NCI-H1436 treated with DMSO at 0.1 percent for 48 hours (cell line): ENCODE data around the gene ZGPAT.

Experiments used
- DNase-seq: peaks from one replicate; lab custom pipeline; 2025; lab: John Stamatoyannopoulos, UW

Gene ZGPAT

DNA sequence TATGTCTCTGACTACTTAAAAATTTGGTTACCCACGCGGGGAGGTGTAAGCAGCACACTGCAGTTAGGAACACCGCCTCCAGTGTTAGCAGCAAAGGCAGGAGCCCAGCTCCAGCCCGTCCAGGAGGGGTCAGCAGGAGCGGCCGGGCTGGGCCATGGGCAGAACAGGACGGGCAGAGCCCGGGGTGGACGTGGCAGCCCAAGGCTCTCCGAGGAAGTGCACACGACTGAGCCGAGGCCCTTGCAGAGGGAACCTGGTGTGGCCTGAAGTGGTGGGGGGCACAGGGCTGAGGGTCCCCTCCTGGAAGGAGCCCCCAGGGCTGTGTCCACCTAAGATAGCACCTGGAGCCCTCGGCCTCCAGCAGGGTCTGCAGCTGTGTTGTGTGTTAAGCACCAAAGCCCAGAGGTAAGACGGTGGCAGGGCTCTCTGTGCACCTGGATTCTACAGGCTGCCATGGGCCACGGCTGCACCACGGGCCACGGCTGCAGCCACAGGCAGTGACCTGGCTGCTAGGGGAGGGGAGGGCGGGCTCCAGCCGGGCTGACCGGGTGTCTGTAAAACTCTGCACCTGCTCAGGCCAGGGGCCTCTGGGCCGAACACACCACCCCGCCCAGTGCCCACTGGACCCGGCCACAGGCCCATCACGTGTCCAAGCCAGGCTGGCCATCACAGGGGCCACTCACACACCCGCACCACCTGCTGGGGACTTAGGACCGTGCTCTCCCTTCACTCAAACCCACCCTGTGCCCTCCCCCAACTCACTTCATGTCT, 38.3 kb downstream of the ZGPAT start:
- no peak for DNase-seq

DNA sequence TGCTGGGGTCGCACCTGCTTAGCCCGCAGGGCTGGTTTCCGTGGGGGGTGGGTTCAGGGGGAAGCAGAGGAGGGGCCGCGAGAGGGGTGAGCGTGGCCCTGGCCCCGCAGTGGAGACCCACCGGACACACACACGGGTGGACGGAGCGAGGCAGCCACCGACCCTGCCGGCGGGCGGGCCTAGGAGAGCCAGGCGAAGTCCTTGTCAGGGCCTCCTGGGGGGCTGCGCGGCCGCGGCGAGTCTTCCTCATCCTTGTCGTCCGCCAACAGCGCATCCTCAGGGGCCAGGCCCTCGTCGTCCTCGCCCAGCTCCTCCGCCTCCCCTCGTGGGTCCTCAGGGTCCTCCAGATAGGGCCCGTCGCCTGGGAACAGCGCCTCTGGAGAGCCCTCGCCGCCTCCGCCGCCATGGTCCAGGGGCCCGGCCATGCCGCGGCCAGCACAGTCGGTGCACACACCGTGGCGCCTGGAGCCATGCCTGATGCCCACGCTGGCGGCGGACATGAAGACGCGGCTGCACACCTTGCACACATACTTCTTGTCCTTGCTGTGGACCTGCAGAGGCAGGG, 39.0 kb downstream of the ZGPAT start:
- DNase-seq = no peak

DNA sequence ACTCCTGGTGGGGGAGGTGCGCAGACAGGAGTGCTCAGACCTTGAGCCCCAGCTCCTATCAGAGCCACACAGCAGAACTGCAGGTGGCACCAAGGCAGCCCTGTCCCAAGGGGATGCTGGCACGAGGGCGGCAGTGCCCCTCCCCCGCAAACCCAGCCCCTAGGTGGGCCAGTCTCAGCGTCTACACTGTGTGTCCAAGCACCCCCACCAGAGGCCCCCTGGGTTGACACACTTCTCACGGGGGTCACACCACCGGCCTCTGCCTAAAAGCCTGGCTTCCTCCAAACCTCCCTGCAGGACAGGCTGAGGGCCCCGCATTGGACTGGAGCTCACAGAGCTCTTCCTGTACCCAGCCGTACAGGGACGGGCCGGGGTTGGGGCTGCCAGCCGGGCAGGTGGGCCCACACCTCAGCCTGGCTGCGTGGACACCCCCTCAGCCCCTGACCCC, 39.8 kb downstream of the ZGPAT start:
- no peak for DNase-seq

DNA sequence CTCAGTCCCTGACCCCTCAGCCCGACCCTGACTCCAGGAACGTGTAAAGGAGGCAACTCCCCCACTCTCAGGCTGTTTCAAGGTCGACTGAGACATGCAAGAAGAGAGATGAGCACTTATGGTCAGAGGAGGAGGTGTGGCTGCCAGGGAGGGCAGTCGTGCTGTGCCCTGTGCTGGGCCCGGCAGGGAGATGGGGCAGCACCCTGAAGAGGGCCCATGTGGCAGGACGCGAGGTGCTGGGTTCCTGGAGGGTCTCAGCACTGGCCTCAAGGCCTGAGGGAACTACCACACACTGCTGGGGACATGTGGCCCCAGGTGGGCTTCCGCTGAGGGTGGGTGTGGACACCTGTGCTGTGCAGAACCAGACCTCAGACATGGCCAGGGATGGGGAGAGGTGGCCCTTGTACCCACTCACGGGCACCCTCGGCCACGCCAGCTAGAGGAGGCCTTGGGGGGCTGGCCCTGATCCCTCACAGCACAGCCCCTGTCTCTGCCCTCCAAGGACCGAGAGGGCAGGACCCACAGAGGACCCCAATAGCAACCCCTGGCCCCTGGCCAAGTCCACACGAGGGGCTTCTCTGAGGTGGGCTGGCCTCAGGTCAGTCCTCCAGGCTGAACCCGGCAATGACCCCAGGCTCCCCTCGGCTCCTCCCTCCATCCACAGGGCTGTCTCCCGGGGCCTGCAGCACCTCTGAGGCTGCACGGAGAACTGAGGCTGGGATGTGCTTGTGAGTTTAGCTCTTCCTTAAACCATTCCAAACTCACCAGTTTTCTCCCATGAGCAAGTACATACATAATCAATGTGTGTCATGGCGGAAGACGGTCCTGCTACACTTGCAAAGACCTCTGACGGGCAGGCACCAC, 40.5 kb downstream of the ZGPAT start:
- no peak for DNase-seq

DNA sequence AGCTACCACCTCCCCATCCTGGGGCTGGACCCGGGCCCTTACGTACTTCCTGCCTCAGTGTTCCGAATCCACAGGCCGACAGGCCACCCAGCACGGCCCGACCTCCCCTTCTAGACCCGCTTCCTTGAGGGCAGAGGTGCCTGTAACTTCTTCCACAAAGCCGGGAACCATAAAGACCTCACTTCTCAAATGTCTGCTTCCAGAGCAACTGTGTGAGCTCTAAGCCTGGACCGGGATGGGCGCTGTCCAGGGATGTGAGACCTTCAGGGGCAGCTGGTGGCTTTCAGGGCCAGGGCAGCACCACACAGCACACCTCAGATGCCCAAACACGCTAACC, 41.1 kb downstream of the ZGPAT start:
- no peak for DNase-seq

DNA sequence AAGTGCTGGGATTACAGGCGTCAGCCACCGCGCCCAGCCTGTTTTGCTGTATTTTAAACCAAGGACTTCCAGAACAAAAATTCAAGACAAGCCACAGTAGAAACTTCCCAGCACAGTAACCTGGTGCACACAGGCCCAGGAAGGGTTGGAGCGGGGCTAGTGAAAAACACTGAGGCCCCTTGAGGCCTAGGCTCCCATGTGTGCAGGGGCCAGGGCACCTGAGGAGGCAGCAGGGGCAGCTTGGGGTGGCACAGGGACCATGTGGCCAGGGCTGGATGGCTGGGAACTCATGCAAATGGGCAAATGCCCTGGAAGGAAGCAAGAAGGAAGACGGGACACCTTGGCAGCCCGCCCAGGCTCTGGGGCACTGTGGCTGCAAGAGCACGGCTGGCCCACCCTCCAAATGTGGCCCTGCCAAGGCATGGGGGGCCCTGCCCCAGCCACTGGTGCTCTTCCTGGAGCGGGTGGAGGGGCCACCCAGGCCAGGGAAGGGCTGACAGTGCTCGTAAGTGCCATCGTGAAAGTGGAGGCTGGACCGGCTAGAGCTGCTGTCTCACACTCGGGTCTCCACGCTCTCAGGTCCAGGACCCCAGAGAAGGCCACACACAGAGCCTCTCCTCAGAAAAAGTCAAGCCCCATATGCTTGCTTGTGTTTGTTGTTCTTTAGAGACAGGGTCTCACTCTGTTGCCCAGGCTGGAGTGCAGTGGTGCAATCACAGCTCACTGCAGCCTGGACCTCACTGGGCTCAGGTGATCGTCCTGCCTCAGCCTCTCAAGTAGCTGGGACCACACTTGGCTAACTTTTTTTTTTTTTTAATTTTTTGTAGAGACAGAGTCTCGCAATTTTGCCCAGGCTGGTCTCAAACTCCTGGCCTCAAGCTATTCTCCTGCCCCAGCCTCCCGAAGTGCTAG, 42.0 kb downstream of the ZGPAT start:
- no peak for DNase-seq

DNA sequence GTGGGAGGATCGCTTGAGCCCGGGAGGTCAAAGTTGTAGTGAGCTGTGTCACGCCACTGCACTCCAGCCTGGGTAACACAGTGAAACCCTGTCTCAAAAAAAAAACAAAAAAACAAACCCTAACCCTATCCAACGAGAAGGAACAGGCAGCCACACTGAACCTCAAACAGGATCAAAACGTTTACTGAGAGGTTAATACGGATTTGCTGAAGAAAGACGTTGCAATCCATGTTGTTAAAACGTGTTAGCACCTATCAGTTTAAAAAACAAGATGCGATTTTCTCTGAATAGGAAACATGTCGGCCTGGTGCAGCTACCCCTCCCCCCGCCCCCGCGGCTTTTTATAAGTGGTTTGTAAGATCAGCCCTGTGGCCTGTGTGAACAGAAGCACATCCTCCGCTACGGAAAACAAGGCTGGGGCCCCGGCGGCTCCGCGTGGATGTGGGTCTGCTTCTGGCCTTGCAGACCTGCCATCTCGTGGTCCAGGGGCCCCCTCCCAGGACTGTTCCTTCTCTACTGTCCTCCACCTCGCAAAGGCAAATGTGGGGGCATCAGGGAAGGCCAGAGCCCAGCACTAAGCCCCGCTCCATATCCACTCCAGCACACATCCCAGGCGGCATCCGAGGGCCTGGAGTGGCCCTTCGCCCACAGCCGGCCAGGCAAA, 43.1 kb downstream of the ZGPAT start:
- DNase-seq = no peak

DNA sequence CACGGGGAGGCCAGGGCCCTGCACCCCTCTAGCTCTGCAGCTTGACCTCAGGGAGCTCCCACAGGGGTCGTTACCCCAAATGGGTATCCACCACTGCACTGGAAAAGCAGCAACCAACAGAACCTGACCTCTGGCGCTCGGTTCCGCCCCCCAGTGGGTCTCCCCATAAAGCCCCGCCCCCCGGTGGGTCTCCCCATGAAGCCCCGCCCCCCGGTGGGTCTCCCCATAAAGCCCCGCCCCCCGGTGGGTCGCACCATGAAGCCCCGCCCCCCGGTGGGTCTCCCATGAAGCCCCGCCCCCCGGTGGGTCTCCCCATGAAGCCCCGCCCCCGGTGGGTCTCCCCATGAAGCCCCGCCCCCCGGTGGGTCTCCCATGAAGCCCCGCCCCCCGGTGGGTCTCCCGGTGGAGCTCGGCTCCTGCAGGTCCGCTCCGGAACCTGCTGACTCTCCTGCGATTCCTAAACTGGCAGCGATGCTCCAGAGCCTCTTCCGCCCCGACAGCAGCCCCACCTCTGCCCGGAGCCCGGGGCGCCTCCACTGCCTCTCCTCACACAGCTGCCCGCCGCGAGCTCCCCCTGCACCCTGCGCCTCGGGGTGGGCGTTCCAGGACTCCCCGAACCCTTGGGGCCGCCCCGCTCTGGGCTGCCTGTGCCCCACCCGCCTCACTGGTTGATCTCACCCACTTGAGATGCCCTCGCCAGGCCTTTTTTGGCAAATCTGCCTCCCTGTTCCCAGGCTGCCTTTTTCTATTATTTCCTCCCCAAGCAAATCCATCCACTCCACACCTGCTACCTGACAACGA, 43.8 kb downstream of the ZGPAT start:
- DNase-seq = no peak

DNA sequence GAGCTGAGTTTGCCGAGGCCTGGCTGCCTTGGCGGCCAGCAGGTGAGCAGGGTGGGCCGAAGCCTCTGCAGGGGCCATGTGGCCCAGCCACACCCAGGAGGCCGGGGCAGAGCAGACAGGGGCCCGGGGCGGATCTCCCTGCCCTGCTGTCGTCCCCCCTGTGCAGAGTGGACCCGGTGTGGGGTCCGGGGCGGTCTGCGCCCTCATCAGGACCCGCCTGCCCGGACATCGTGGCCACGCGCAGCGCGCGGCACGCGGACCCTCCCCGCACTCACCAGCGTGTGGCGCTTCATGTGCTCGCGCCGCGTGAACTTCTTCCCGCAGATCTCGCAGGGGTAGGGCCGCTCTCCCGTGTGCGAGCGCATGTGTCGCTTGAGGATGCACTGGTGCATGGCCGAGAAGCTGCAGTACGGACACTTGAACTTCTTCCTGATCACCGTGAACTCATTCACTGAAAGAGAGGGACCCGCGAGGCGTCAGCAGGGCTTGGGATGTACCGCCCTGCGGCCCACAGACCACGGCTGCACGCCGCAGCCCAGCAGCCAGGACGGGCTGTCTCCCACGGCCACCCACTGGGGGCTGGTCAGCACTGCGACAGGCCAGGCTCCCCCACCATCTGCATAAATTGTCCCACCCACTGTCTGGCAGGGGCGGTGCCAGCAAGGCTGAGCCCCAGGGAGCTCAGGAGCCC, 44.7 kb downstream of the ZGPAT start:
- DNase-seq = no peak

DNA sequence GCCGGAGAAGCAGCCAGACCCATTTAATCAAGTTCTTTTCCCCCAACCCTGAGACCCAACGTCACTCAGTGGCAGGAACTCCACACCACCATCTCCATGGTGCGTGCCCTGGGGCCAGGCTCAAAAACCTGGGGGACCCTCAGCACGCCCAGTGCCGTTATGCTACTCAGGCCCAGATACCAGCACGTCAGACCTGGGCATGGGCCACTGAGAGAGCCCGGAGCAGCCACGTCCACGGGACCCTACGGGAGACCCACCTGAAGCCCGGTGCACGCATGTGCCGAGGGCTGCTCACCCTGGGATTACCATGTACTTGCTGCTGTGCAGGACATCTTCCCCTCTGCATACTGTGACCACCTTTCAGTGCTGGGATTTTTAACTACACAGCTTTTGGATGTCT, 45.5 kb downstream of the ZGPAT start:
- DNase-seq = no peak

DNA sequence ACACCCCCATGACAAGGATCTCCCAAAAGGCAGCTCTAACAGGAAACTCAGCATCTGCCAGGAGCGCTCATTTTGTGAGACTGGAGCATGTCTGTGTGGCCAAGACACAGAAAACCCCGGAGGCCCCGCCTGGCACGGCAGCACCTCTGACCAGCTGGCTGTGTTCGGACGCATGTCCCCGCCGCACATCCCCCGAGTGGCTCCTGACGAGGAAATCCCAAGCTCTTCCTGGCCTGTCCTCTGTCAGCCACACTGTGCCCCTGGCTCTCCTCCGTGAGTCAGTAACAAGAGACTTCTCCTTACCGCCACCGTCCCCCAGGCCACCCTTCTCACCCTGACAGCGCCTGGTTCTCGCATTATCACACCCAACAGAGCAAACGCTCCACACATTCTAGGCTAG, 46.2 kb downstream of the ZGPAT start:
- no peak for DNase-seq

DNA sequence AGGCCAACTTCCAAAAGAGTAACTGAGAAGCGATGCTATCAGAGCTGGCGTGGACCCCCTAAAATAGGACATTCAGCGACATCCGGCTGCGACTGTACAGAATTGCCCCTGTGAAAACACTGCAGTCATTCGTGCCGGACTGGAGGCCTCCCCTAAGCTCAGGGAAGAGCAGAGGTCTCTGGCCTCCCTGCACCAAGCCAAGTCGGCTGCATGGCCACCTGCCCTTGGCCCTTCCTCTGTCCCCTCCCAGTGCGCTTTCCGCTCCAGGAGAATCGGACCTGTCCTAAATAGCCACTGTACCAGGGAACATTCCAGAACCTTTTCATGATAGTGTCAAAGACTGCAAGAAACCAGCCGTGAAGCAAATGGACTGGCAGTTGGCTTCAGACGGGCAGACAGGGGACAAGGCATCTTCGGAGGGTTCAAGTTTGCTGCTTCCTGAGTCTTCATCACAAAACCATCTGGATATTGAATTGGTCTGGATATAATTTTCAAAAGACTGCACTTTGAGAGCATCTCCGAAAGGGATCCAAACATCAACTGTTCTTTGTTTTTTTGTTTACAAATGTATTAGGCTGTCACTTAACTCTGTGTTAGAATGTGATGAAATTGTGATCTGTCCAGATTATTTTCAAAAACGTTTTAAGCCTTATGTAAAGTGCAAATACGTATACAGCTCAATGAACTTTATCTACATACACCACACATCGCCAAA, 48.3 kb downstream of the ZGPAT start:
- no peak for DNase-seq

DNA sequence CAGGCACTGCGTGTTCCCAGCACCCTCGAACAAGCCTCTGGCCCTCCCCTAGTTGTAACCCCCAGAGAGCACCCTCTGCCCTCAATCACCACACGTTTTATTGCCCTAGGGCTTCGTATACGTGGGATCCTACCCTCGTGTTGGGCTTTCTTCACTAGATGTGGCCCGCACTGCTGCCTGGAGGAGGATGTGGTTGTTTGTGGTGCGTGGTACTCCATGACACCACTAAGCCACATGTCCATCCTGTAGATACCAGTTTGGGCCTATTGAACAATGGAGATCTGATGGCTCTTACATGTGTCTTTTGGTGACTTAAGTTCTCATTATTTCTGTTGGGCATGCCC, 48.8 kb downstream of the ZGPAT start:
- no peak for DNase-seq

DNA sequence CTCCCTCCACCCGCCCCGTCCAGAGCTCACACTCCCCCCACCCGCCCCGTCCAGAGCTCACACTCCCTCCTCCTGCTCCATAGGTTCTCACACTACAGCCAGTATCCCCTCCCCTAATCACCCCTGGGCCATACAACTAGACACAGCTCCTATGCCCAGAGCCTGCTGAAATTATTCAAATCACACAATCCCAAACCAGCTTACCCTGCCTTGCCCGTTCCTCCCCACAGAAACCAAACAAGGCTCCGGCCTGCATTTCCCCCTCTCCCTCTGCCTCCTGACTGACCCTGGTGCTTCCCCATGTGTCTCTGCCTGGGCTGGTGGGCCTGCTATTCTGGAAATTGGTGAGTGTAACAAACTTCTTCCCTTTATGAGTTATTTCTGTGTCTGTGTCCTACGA, 50.3 kb downstream of the ZGPAT start:
- DNase-seq = no peak

DNA sequence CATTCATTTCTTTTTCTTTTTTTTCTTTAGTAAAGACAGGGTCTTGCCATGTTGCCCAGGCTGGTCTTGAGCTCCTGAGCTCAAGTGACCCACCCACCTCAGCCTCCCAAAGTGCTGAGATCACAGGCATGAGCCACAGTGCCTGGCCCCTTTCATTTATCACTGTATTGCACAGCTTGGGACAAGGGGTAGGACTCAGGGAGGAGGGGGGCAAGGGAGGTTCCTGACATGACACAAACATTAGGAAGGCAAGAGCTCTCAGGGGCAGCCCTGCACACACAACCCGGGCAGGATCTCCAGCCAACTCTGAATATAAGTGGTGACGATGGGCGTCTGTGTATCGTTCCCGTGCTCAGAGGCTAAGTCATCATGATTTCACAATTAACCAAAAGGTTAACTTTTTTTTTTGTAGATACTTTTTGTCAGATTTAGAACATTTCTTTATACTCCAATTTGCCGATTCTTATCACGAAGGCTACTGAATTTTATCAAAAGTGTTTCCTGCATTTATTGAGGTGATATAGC, 51.6 kb downstream of the ZGPAT start:
- DNase-seq = no peak

DNA sequence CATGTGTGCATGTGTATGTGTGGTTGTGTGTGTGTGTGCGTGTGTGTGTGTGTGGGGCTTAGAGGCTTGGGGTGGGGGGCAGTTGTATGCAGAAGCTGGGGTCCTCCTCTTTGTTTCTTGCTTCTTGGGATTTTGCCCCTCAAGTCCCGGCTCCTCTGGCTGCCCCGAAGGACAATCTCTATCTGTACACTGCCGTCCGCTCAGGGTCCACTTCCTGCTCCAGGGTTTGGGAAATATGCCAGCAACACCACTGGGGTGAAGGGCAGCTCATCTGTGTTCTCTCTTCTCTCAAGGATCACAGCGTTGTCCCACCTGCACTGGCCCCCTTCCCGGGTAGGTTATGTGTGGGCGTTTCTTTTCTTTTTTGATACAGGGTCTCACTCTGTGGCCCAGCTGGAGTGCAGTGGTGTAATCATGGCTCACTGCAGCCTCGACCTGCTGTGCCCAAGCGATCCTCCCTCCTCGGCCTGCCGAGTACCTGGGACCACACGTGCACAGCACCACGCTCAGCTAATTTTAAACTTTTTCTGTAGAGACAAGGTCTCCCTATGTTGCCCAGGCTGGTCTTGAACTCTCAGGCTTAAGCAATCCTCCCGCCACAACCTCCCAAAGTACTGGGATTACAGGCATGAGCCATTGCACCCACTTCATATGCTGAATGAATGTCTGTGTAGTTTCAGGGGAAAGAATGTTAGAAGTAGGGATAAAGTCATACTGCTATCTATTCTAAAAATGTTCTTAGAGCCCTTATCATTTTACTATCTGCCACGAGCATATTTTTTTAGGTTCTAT, 57.4 kb downstream of the ZGPAT start:
- no peak for DNase-seq

DNA sequence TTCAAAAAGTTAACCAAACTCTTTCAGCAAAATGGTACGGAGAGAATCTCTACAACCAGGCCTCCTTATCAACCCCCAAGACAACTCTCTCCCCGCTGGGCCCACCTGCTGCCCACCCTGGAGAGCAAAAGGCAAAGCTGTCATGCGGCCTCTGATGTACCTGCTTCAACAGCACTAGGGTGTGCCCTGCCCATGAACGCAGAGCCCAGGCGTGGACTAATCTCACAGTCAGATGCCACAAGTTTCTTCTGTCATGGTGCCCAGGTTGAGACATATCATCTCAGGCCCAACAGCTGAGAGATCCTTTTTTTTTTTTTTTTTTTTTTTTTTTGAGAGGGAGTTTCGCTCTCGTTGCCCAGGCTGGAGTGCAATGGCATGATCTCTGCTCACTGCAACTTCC, 58.1 kb downstream of the ZGPAT start:
- DNase-seq = no peak

DNA sequence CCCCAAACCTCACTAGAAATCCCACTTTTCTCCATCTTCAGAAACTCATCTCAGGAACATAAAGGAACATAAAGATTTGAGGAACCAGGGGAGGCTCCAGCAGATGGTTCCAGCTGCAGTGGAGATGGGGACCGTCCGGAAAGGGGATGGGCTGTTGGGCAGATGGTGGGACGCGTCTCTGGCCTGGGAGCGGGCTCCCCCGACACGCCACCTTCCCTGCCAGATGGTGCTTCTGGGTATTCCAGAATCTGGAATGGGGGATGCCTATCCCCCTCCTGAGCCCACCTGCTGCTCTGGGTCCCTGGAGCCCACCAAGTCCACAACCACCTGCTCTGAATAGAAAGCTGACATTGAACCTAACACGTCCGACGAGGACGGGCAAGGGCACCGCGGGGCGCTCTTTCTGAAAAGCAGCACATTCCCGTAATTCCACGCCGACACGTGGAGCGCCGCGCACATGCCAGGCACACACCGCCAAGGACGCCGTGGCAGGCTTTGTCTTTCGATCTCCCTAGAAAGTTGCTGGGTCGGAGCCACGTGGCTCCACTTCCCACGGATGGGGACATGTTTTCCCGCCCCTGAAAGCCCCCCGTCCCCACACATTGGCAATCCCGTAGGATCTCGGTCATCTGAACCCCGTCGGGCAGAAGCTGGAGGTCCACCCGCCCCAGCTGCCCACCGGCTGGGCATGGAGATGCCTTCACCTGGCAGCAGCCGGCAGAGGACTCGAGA, 59.0 kb downstream of the ZGPAT start:
- DNase-seq = no peak
